Measurements from ENCODE around the gene BLM.

The BLM gene

GRCh38 chr15:90691369-90691768 lies 25.8 kb upstream of the BLM start:
- DNase-seq = no peak

- no peak for DNase-seq
These were observed 25.0 kb upstream of the BLM start for GRCh38 chr15:90691982-90692773.

- DNase-seq = no peak
These were observed 22.2 kb upstream of the BLM start for GRCh38 chr15:90694987-90695386.

DNA sequence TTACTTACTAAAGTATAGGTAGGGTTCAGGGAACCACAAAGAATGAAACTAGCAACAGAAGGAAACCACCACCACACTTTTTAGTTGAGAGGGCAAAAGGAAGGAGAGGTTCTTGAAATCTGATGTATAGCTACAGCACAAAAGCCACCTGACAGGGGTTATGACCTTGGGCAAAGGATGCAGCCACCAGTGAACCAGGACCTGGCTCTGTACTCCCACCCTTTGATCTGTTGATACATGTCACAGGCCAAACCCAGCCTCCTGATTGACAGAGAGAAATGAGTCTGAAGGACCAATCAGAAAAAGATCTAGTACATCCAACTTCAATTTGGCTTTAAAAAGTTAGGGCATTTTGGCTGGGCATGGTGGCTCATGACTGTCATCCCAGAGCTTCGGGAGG lies 20.0 kb upstream of the BLM start:
- DNase-seq = no peak

GRCh38 chr15:90698629-90699028 lies 18.5 kb upstream of the BLM start:
- no peak for DNase-seq

DNA sequence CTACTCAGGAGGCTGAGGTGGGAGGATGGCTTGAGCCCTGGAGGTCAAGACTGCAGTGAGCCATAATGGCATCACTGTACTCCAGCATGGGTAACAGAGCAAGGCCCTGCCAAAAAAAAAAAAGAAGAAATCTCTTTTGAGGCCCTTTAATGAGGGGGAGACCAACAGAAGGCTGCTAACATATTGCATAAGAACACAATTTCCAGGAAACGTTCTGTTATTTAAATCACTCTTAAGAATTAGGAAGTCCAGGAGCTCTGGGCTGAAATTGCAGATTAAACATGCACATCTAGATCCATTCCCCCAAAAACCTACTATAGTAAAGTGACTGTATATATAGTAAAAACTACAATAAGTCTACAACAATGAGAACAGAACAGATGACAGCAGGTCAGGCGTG lies 16.1 kb upstream of the BLM start:
- no peak for DNase-seq

DNA sequence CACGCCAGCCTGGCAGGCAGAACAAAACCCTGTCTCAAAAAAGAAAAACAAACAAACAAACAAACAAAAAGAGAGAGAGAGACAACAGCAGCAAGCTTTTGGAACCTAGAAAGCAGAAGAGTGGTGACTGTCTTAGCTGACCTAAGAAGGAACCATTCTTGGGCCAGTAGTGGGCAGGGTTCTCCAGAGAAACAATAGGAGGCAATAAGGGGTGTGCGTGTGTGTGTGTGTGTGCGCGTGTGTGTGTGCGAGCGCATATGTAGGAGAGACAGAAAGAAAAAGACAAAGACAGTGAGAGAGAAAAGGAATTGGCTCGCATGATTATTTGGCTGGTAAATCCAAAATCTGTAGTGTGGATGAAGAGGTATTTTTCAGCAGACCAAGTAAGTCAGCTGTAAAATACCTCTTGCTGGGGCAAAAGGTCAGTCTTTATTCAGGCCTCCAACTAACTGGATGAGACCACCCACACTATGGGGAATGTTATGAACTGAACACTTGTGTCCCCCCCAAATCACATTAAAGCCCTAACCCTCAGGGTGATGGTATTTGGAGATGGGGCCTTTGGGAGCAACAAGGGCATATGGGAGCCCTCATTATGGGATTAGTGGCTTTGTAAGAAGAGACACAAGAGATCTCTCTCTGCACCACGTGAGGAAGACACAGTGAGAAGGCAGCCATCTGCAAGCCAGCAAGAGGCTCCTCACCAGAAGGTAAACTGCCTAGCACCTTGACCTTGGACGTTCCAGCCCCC lies 15.1 kb upstream of the BLM start:
- DNase-seq = no peak

DNA sequence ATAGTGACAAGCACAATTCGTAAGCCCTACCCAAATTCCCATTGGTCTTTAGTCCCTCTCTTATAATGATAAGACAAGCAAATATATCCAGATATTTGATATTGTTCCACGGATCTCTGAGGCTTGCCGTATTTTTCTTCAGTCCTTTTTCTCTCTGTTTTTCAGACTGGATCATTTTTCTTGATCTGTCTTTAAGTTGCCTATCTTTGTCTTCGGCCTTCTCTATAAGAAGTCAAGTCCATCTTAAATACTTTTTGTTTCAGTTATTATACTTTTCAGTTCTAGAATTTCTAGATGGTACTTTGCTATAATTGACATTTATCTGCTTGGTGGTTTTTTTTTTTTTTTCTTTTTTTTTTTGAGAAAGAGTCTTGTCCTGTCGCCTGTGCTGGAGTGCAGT lies 13.7 kb upstream of the BLM start:
- DNase-seq = no peak

- DNase-seq = no peak
These were observed 11.9 kb upstream of the BLM start for GRCh38 chr15:90705212-90705611.

GRCh38 chr15:90706394-90707327 lies 10.5 kb upstream of the BLM start:
- DNase-seq = no peak

- DNase-seq = no peak
These were observed 9.7 kb upstream of the BLM start for GRCh38 chr15:90707489-90707888.

- no peak for DNase-seq
These were observed 8.6 kb upstream of the BLM start for GRCh38 chr15:90708516-90708915.

DNA sequence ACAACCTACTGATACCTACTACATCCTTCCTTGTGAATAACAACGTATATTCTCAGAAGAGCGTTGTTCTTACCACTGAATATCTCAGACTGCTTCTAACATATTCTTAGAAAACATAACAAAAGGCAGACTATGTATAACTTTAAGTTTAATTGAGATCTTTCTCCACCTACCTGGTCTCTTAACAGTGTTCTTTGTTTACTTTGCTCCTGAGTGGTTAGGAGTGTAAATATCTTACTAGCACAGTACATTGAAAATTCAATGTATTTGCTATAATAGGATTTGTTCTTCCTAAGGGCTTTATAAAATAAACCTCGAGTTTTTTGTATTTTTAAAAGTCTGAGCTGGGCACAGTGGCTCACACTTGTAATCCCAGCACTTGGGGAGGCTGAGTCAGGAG lies 7.9 kb upstream of the BLM start:
- DNase-seq = no peak

- no peak for DNase-seq
These were observed 6.6 kb upstream of the BLM start for GRCh38 chr15:90710436-90711027.

- no peak for DNase-seq
These were observed 5.7 kb upstream of the BLM start for GRCh38 chr15:90711418-90711824.

DNA sequence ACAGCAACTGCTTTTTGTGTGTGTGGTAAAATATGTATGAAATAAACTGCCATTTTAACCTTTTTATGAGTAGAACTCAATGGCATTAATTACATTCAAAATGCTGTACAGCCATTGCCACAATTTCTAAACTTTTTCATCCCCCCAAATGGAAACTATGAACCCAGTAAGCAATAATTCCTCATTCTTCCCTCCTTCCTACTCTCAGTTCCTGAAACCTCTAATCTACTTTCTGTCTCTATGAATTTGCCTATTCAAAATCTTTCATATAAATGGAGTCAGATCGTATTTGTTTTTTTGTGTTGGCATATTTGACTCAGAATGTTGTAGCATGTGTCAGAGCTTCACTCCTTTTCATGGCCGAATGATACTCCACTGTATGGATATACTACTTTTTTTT lies 5.3 kb upstream of the BLM start:
- no peak for DNase-seq

DNA sequence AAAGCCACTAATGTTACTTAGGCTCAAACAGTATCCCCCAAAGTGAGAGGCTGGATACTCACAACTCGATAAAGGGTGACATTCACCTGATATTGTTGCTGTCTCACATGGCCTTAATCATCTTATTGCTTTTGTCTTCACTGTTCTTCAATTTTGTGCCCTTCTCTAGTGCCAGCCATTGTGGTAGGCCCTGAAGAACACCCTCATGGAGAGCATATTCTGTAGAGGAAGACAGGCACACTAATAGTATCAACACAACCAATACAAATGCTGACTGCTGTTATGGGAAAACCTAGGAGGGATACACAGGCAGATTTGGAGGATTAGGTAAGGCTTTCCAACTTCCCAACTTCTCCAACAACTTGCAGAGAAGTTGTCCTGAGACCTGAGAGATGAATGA lies 4.1 kb upstream of the BLM start:
- DNase-seq = no peak

- peak in 6 of 58 donors; percentile 23 to 59 (median 51) for DNase-seq
These were observed 700 bp upstream of the BLM start for GRCh38 chr15:90716317-90716975.

DNA sequence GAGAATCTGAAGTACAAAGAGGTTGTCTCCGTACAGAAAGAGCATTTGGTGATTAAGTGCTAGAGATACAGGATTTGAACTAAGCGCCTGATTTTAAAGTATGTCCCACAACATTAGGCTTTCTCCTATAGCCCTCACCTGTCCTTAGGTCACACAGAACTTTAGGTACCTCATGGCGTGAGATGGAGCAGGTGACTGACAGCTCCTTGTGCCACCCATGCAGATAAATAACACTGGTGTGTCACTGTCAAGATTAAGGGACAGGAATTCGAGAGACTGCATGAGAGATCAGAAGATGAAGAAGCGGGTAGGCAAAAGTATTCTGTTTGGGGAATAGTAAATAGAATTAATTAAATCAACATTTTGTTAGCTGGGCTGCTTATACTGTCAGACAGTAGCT lies 1.1 kb downstream of the BLM start:
- no peak for DNase-seq

- DNase-seq = no peak
These were observed 3.0 kb downstream of the BLM start for GRCh38 chr15:90720131-90720530.

DNA sequence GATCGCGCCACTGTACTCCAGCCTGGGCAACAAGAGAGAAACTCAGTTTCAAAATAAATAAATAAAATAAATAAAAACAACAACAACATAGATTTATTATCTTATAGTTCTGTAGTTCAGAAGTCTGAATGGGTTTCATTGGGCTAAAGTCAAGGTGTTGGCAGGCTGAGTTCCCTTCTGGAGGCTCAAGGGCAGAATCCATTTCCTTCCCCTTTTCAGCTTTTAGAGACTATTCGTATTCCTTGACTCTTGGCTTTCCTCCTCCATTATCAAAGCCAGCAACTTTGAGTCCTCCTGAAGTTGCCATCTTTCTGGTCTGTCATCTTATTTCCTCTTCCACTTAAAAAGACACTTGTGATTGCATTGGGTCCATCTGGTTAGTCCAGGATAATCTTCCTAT lies 12.1 kb downstream of the BLM start:
- no peak for DNase-seq
